Measurements from ENCODE around the gene SLC18A2.

DNA sequence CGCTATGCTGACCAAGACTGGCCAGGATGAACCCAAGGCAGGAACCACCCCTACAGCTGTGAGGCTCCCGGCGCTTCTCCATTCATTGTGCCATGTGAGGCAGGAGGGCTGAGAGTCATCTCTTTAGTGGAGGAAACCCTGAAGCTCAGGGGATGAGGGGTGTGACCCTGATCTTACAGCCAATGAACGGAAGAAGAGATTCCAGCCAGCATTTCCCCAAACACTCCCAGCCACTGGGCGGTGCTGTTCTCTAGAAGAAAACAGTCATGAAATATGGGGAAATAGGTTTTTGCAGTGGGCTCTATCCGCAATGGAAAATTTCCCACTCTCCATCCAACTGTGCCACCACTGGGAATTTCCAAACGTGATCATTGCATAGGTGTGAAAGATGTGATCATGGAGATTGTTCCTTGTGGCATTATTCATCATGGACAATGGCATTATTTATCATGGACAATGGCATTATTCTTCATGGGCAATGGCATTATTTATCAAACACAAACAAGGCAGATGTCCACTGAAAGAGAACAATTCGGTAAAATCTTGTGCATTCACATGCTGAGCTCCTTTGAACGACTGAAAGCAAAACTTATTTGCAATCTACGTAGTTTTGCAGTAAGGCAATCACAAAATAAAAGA, 14.0 kb upstream of the SLC18A2 start:
- TF ChIP-seq FOXP2 (optimal IDR thresholded peaks at IDR 0.05; ENCODE audit: control extremely low read depth, extremely low read length, insufficient read depth) (no peak), EZH2 (IDR thresholded peaks at IDR 0.05) (no peak)
